Measurements from ENCODE around the gene PLEKHM2.

The PLEKHM2 gene

GRCh38 chr1:15750924-15751323 is 66.8 kb downstream of the PLEKHM2 start:
- Histone ChIP-seq H3K4me3 (ENCODE audit: low read length in 2 of 2) (no peak overlapping the region), H2AK5ac (ENCODE audit: low read depth, low read length) (peak overlapping the region; percentile 2), H3K36me3 (replicated peaks in 1 of 2; ENCODE audit: control insufficient read depth in 2 of 2, insufficient read depth in 2 of 2, low read length in 2 of 2) (no peaks in the 10 kb centered on the region), H3K4me1 (ENCODE audit: control insufficient read depth in 2 of 2, insufficient read depth in 1 of 2, low read depth in 1 of 2, low read length in 2 of 2) (peaks cover 7 to 10% of the 10 kb centered on the region in 2 donors), H3K18ac (ENCODE audit: low read length) (peak overlapping the region; percentile 76), H3K9ac (ENCODE audit: low read depth, low read length, poor library complexity) (no peak overlapping the region), H2BK15ac (ENCODE audit: low read length) (peak overlapping the region; percentile 56), H3K14ac (ENCODE audit: low read length) (peak overlapping the region; percentile 84), H3K9me3 (replicated peaks in 1 of 2; ENCODE audit: control insufficient read depth in 2 of 2, insufficient read depth in 1 of 2, low read depth in 1 of 2, low read length in 2 of 2) (no peaks in the 10 kb centered on the region), H3K4me2 (ENCODE audit: insufficient read depth, low read length, poor library complexity, severe bottlenecking) (no peak overlapping the region), H3K79me1 (ENCODE audit: low read depth, low read length) (no peaks in the 10 kb centered on the region), H2BK5ac (ENCODE audit: low read length) (no peak overlapping the region), H3K27me3 (ENCODE audit: control insufficient read depth in 3 of 3, insufficient read depth in 3 of 3, low read depth in 1 of 3, low read length in 3 of 3) (peaks cover 0 to 18% (median 0%) of the 10 kb centered on the region in 3 experiments), H4K91ac (ENCODE audit: low read depth, low read length, poor library complexity) (no peak overlapping the region), H3K27ac (replicated peaks; ENCODE audit: low read length) (no peak overlapping the region), H2BK120ac (ENCODE audit: low read depth, low read length) (no peak overlapping the region), H3K23ac (ENCODE audit: low read depth, low read length, poor library complexity) (no peak overlapping the region), H2AFZ (ENCODE audit: low read length) (peak overlapping the region; percentile 23), H3K4ac (ENCODE audit: low read length) (no peak overlapping the region), H4K8ac (ENCODE audit: low read depth, low read length) (no peak overlapping the region), H2BK12ac (ENCODE audit: low read length) (peak overlapping the region; percentile 79)
- DNase-seq (ENCODE audit: low spot score) = no peak
- whole genome bisulfite sequencing, 2 donors (ENCODE audit: extremely low coverage in 2 of 2, insufficient read length in 2 of 2, insufficient replicate concordance in 1 of 2) = no CpG with 5 or more reads among the region's 12 CpGs

GRCh38 chr1:15751717-15752116 is 67.6 kb downstream of the PLEKHM2 start:
- Histone ChIP-seq H3K27ac (replicated peaks; ENCODE audit: low read length) (no peak overlapping the region), H4K8ac (ENCODE audit: low read depth, low read length) (no peak overlapping the region), H2BK5ac (ENCODE audit: low read length) (no peak overlapping the region), H2BK12ac (ENCODE audit: low read length) (peak overlapping the region; percentile 46), H3K9ac (ENCODE audit: low read depth, low read length, poor library complexity) (no peak overlapping the region), H3K4ac (ENCODE audit: low read length) (no peak overlapping the region), H3K4me2 (ENCODE audit: insufficient read depth, low read length, poor library complexity, severe bottlenecking) (no peak overlapping the region), H3K79me1 (ENCODE audit: low read depth, low read length) (no peaks in the 10 kb centered on the region), H3K14ac (ENCODE audit: low read length) (no peak overlapping the region), H2AK5ac (ENCODE audit: low read depth, low read length) (peak overlapping the region; percentile 25), H3K9me3 (replicated peaks in 1 of 2; ENCODE audit: control insufficient read depth in 2 of 2, insufficient read depth in 1 of 2, low read depth in 1 of 2, low read length in 2 of 2) (no peaks in the 10 kb centered on the region), H2BK15ac (ENCODE audit: low read length) (no peak overlapping the region), H2BK120ac (ENCODE audit: low read depth, low read length) (no peak overlapping the region), H2AFZ (ENCODE audit: low read length) (no peak overlapping the region), H3K4me3 (ENCODE audit: low read length in 2 of 2) (no peak overlapping the region), H4K91ac (ENCODE audit: low read depth, low read length, poor library complexity) (no peak overlapping the region), H3K23ac (ENCODE audit: low read depth, low read length, poor library complexity) (no peak overlapping the region), H3K4me1 (ENCODE audit: control insufficient read depth in 2 of 2, insufficient read depth in 1 of 2, low read depth in 1 of 2, low read length in 2 of 2) (peaks cover 7 to 16% of the 10 kb centered on the region in 2 donors), H3K18ac (ENCODE audit: low read length) (peak overlapping the region; percentile 7), H3K36me3 (replicated peaks in 1 of 2; ENCODE audit: control insufficient read depth in 2 of 2, insufficient read depth in 2 of 2, low read length in 2 of 2) (no peaks in the 10 kb centered on the region), H3K27me3 (ENCODE audit: control insufficient read depth in 3 of 3, insufficient read depth in 3 of 3, low read depth in 1 of 3, low read length in 3 of 3) (peaks cover 0 to 20% (median 6%) of the 10 kb centered on the region in 3 experiments)
- no CpG with 5 or more reads among the region's 10 CpGs for WGBS, 2 donors (ENCODE audit: extremely low coverage in 2 of 2, insufficient read length in 2 of 2, insufficient replicate concordance in 1 of 2)
- DNase-seq (ENCODE audit: low spot score) = no peak

GRCh38 chr1:15753776-15754175 is 69.7 kb downstream of the PLEKHM2 start:
- Histone ChIP-seq H4K91ac (ENCODE audit: low read depth, low read length, poor library complexity) (no peak overlapping the region), H3K79me1 (ENCODE audit: low read depth, low read length) (no peaks in the 10 kb centered on the region), H3K4me2 (ENCODE audit: insufficient read depth, low read length, poor library complexity, severe bottlenecking) (no peak overlapping the region), H3K36me3 (replicated peaks in 1 of 2; ENCODE audit: control insufficient read depth in 2 of 2, insufficient read depth in 2 of 2, low read length in 2 of 2) (no peaks in the 10 kb centered on the region), H2BK12ac (ENCODE audit: low read length) (no peak overlapping the region), H3K27ac (replicated peaks; ENCODE audit: low read length) (no peak overlapping the region), H3K4me1 (ENCODE audit: control insufficient read depth in 2 of 2, insufficient read depth in 1 of 2, low read depth in 1 of 2, low read length in 2 of 2) (peaks cover 19 to 26% of the 10 kb centered on the region in 2 donors), H3K9me3 (replicated peaks in 1 of 2; ENCODE audit: control insufficient read depth in 2 of 2, insufficient read depth in 1 of 2, low read depth in 1 of 2, low read length in 2 of 2) (no peaks in the 10 kb centered on the region), H4K8ac (ENCODE audit: low read depth, low read length) (no peak overlapping the region), H2BK15ac (ENCODE audit: low read length) (peak overlapping the region; percentile 74), H3K18ac (ENCODE audit: low read length) (peak overlapping the region; percentile 39), H2AK5ac (ENCODE audit: low read depth, low read length) (peak overlapping the region; percentile 66), H2BK120ac (ENCODE audit: low read depth, low read length) (no peak overlapping the region), H3K4me3 (ENCODE audit: low read length in 2 of 2) (no peak overlapping the region), H3K23ac (ENCODE audit: low read depth, low read length, poor library complexity) (peak overlapping the region; percentile 8), H3K27me3 (ENCODE audit: control insufficient read depth in 3 of 3, insufficient read depth in 3 of 3, low read depth in 1 of 3, low read length in 3 of 3) (peaks cover 0 to 34% (median 14%) of the 10 kb centered on the region in 3 experiments), H2AFZ (ENCODE audit: low read length) (no peak overlapping the region), H2BK5ac (ENCODE audit: low read length) (no peak overlapping the region), H3K14ac (ENCODE audit: low read length) (no peak overlapping the region), H3K4ac (ENCODE audit: low read length) (no peak overlapping the region), H3K9ac (ENCODE audit: low read depth, low read length, poor library complexity) (no peak overlapping the region)
- DNase-seq (ENCODE audit: low spot score) = no peak
- no CpG with 5 or more reads among the region's 10 CpGs for WGBS, 2 donors (ENCODE audit: extremely low coverage in 2 of 2, insufficient read length in 2 of 2, insufficient replicate concordance in 1 of 2)

GRCh38 chr1:15755021-15755645 is 71.0 kb downstream of the PLEKHM2 start:
- no peak overlapping the region for H3K27ac ChIP-seq (replicated peaks; ENCODE audit: low read length)
- no peak overlapping the region for H3K23ac ChIP-seq (ENCODE audit: low read depth, low read length, poor library complexity)
- H3K4me2 ChIP-seq (ENCODE audit: insufficient read depth, low read length, poor library complexity, severe bottlenecking) = no peak overlapping the region
- H2AFZ ChIP-seq (ENCODE audit: low read length) = no peak overlapping the region
- no peak overlapping the region for H3K4ac ChIP-seq (ENCODE audit: low read length)
- no peaks in the 10 kb centered on the region for H3K9me3 ChIP-seq (replicated peaks in 1 of 2; ENCODE audit: control insufficient read depth in 2 of 2, insufficient read depth in 1 of 2, low read depth in 1 of 2, low read length in 2 of 2)
- no peaks in the 10 kb centered on the region for H3K36me3 ChIP-seq (replicated peaks in 1 of 2; ENCODE audit: control insufficient read depth in 2 of 2, insufficient read depth in 2 of 2, low read length in 2 of 2)
- no peak overlapping the region for H2BK120ac ChIP-seq (ENCODE audit: low read depth, low read length)
- no peak overlapping the region for H2BK12ac ChIP-seq (ENCODE audit: low read length)
- H3K4me3 ChIP-seq (ENCODE audit: low read length in 2 of 2) = no peak overlapping the region
- no peak overlapping the region for H4K91ac ChIP-seq (ENCODE audit: low read depth, low read length, poor library complexity)
- no peak overlapping the region for H3K14ac ChIP-seq (ENCODE audit: low read length)
- H3K9ac ChIP-seq (ENCODE audit: low read depth, low read length, poor library complexity) = no peak overlapping the region
- H4K8ac ChIP-seq (ENCODE audit: low read depth, low read length) = no peak overlapping the region
- peaks cover 2% of the 10 kb centered on the region for H3K79me1 ChIP-seq (ENCODE audit: low read depth, low read length)
- H3K4me1 ChIP-seq (ENCODE audit: control insufficient read depth in 2 of 2, insufficient read depth in 1 of 2, low read depth in 1 of 2, low read length in 2 of 2) = peaks cover 19 to 29% of the 10 kb centered on the region in 2 donors
- H3K27me3 ChIP-seq (ENCODE audit: control insufficient read depth in 3 of 3, insufficient read depth in 3 of 3, low read depth in 1 of 3, low read length in 3 of 3) = peaks cover 0 to 31% (median 20%) of the 10 kb centered on the region in 3 experiments
- H2BK5ac ChIP-seq (ENCODE audit: low read length) = no peak overlapping the region
- no peak overlapping the region for H2AK5ac ChIP-seq (ENCODE audit: low read depth, low read length)
- H2BK15ac ChIP-seq (ENCODE audit: low read length) = no peak overlapping the region
- no peak overlapping the region for H3K18ac ChIP-seq (ENCODE audit: low read length)
- DNase-seq (ENCODE audit: low spot score) = no peak
- no CpG with 5 or more reads among the region's 2 CpGs for WGBS, 2 donors (ENCODE audit: extremely low coverage in 2 of 2, insufficient read length in 2 of 2, insufficient replicate concordance in 1 of 2)
